HG02981 (cell line): ENCODE measurements around the gene GNPNAT1.
"Not testable (repeated sequence)": the region's sequence is repeated elsewhere in the genome, so short reads cannot be mapped to it uniquely, and the experiment has no call there.

Source experiments
- ATAC-seq: cut with Tn5 transposase; IDR thresholded peaks from one replicate; pipeline ENCODE4 v1.9.1; 2021; ENCODE audit warnings: mild to moderate bottlenecking, moderate library complexity; ENCODE audit not compliant: unreplicated experiment

GNPNAT1 gene

GRCh38 chr14:52790011-52790755 is 1.2 kb downstream of the GNPNAT1 start:
- ATAC-seq = no peak

- no peak for ATAC-seq
Measured at GRCh38 chr14:52789118-52789517, 2.3 kb downstream of the GNPNAT1 start.

GRCh38 chr14:52786887-52787286 is 4.5 kb downstream of the GNPNAT1 start:
- ATAC-seq = no peak

- no peak for ATAC-seq
Measured at GRCh38 chr14:52783206-52783605, 8.2 kb downstream of the GNPNAT1 start.

GRCh38 chr14:52781629-52782028 is 9.8 kb downstream of the GNPNAT1 start:
- ATAC-seq = no peak

- no peak for ATAC-seq
Measured at GRCh38 chr14:52780893-52781292, 10.5 kb downstream of the GNPNAT1 start.

DNA sequence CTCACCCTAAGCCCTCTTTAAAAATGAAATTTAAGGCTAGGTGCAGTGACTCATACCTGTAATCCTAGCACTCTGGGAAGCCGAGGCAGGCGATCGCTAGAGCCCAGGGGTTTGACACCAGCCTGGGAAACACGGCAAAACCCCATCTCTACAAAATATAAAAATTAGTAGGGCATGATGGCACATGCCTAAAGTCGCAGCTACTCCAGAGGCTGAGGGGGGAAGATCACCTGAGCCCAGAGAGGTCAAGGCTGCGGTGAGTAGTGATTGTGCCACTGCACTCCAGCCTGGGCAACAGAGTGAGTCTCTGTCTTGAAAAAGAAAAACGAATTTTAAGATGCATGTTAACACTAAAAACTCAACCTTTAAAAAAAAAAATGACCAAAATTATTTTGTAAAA is 12.7 kb downstream of the GNPNAT1 start:
- no peak for ATAC-seq

GRCh38 chr14:52776816-52777215 is 14.6 kb downstream of the GNPNAT1 start:
- no peak for ATAC-seq

GRCh38 chr14:52769887-52770286 is 21.5 kb downstream of the GNPNAT1 start:
- no peak for ATAC-seq

GRCh38 chr14:52767058-52767833 is 24.2 kb downstream of the GNPNAT1 start:
- no peak for ATAC-seq

- ATAC-seq = not testable (repeated sequence)
Measured at GRCh38 chr14:52762923-52763322, 28.5 kb downstream of the GNPNAT1 start.

DNA sequence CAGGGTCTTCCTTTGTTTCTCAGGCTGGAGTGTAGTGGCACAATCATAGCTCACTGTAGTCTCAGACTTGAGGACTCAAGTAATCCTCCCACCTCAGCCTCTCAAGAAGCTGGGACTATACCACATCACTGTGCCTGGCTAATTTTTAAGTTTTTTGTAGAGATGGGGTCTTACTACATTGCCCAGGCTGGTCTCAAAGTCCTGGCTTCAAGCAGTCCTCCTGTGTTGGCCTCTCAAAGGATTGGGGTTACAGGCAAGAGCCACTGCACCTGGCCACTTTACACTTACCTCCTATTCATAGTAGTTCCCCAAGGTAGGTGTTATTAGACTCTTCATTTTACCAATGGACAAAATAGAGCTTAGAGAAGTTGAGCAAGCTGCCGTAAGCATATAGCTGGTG is 32.3 kb downstream of the GNPNAT1 start:
- ATAC-seq = no peak

- no peak for ATAC-seq
Measured at GRCh38 chr14:52755607-52756316, 35.6 kb downstream of the GNPNAT1 start.

- no peak for ATAC-seq
Measured at GRCh38 chr14:52748647-52749292, 42.6 kb downstream of the GNPNAT1 start.

DNA sequence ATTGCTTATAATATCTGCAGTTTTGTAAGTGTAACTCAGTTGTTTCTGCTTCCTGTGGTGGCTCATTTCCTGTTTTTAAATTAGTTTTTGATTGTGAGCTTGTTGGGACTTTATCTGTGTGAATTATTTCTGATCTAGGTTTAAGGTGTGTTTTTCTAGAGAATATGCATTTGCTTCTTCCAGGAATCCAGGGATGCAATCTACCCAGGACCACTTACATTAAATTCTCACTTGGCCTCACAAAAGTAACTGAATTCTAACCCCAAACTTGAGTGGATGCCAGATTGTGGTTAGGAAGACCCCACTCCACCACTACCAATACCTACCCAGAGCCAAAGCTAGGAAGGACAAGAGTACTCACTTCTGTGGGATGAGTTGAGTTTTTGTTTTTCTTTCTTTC is 49.5 kb downstream of the GNPNAT1 start:
- ATAC-seq = no peak

DNA sequence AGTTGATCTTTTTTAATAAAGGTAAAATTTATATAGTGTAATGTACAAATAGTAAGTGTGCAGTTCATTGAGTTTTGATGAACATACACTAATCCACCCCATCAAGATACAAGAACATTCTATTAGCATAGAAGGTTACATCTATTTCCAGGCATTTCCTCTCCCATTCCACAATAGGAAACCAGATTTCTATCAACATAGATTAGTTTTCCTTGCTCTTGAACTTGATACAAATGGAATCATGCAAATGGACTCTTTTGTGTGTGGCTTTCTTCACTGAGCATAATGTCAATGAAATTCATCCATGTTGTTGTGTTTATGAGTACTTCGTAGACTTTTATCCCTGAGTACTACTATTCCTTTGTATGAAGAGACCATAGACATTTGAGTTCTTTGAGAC is 50.7 kb downstream of the GNPNAT1 start:
- ATAC-seq = no peak

DNA sequence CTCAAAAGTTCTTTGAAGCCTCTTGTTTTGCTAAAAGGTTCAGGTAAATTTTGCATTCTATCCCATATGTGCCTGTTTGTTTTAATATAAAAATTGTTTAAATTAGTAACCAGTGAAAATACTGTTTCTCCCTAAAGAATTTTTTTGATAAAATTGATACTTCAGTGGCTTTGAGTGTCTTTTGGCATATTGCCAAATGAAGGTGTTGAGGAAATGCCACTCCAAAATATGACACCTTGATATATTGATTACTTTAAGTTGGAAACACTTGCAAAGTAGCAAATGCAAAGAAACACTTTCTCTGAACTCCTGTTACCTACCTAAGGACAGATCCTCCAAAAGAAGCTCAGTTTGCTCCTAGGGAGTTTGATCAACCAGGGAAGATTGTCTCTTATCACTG is 53.0 kb downstream of the GNPNAT1 start:
- no peak for ATAC-seq

GRCh38 chr14:52735921-52736489 is 55.4 kb downstream of the GNPNAT1 start:
- ATAC-seq = no peak

GRCh38 chr14:52733824-52734223 is 57.6 kb downstream of the GNPNAT1 start:
- no peak for ATAC-seq

GRCh38 chr14:52730709-52731111 is 60.7 kb downstream of the GNPNAT1 start:
- no peak for ATAC-seq
